Measurements from ENCODE around the gene CALML3. TPM values are rescaled to one million over a fixed set of nuclear protein-coding genes. Genes with fewer than 3 reads are reported as not detected.

CALML3 gene
- total and polyA plus RNA-seq, 2 of the 13 experiments (the other 11 are each of a cell fraction or from before 2014, with no cell fraction given), result not detected

- no peak for TF ChIP-seq FUBP1 (CRISPR knock-in tag; IDR thresholded peaks at IDR 0.05; ENCODE audit: borderline replicate concordance)
- no peak for TF ChIP-seq ZNF282 (IDR thresholded peaks at IDR 0.05; ENCODE audit: partially characterized antibody)
- peak; percentile 31 for TF ChIP-seq XRCC5 (optimal IDR thresholded peaks at IDR 0.05; ENCODE audit: low read length)
- TF ChIP-seq ZNF138 (CRISPR knock-in tag; IDR thresholded peaks at IDR 0.05; ENCODE audit: low read depth), result no peak
- TF ChIP-seq HOXA7 (CRISPR knock-in tag; IDR thresholded peaks at IDR 0.05), result no peak
- TF ChIP-seq PRDM10 (CRISPR knock-in tag; IDR thresholded peaks at IDR 0.05; ENCODE audit: low read depth), result no peak
- no peak for TF ChIP-seq MEIS2 (CRISPR knock-in tag; IDR thresholded peaks at IDR 0.05)
- peak; percentile 52 for TF ChIP-seq ZNF883 (CRISPR knock-in tag; IDR thresholded peaks at IDR 0.05; ENCODE audit: not compliant biosample characterization)
- TF ChIP-seq CTCF (CRISPR knock-in tag; IDR thresholded peaks at IDR 0.05), result no peak
- no peak for TF ChIP-seq ERF (CRISPR knock-in tag; IDR thresholded peaks at IDR 0.05)
- no peak for TF ChIP-seq REL (CRISPR knock-in tag; conservative IDR thresholded peaks at IDR 0.05)
Measured at GRCh38 chr10:5546891-5547680, 22.3 kb downstream of the CALML3 start (continued).

Measured in HepG2 (cell line).